Measurements from ENCODE around the gene PCOLCE2.

DNA sequence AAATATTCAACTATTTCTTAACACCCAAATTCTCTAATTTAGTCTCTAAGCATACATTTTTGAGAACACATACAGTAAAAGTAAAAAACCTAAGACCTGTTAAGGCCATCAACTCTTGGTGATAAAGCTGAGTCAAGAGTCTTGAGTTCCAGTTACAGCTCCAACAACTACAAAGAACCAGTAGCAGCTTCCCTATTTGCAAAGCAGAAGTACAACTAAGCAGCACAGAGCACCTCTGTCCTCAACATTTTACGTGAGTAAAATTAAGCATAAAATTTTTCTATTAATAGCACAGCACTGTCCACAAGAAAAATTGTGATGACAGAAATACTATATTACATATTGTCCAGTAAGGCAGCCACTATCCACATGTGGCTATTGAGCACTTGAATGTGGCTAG, 4.4 kb downstream of the PCOLCE2 start:
- TF ChIP-seq POLR2AphosphoS5 (IDR thresholded peaks at IDR 0.05) (no peak), CTCF (IDR thresholded peaks at IDR 0.05 in 8 of 11, conservative IDR thresholded peaks at IDR 0.05 in 3 of 11) (no peak)

All from spleen (tissue), 7 donors.